Pulmonary artery endothelial cell (primary cell): Measurements from ENCODE around the gene RLF. TPM values are rescaled to one million over a fixed set of nuclear protein-coding genes. Genes with fewer than 3 reads are reported as not detected.

Source experiments
- DNase-seq: peaks from one replicate; pipeline ENCODE4 v3.0.0-alpha.2; 2011; ENCODE audit warnings: low read depth, low spot score
- total RNA-seq: library from RNA; depleted of rRNA; stranded (reverse); fragments of >200 nt; gene quantifications from 2 replicates; pipeline ENCODE4 v1.2.3, GENCODE V29; 2014

The RLF gene
- total RNA-seq: 20.6 and 23.6 TPM in 2 replicates

- DNase-seq: peak; percentile 75
These were observed at the start of gene RLF for GRCh38 chr1:40161125-40161887. Gene RLF, plus strand, starts transcription at chr1:40161387. Its CDS starts 13 bp downstream, at chr1:40161400.

GRCh38 chr1:40114400-40114799 lies 46.8 kb upstream of the RLF start:
- no peak for DNase-seq

GRCh38 chr1:40120128-40120527 lies 41.1 kb upstream of the RLF start:
- no peak for DNase-seq

- no peak for DNase-seq
These were observed 38.3 kb upstream of the RLF start for GRCh38 chr1:40122855-40123254.

- peak; percentile 29 for DNase-seq
These were observed 30.3 kb upstream of the RLF start for GRCh38 chr1:40130892-40131291.

- DNase-seq: no peak
These were observed 28.5 kb upstream of the RLF start for GRCh38 chr1:40132383-40133311.

- no peak for DNase-seq
These were observed 27.9 kb upstream of the RLF start for GRCh38 chr1:40133312-40133665.

- DNase-seq: no peak
These were observed 27.3 kb upstream of the RLF start for GRCh38 chr1:40133839-40134238.

- DNase-seq: no peak
These were observed 20.8 kb upstream of the RLF start for GRCh38 chr1:40140211-40140973.

GRCh38 chr1:40141878-40142535 lies 19.2 kb upstream of the RLF start:
- no peak for DNase-seq

- peak; percentile 37 for DNase-seq
These were observed 17.2 kb upstream of the RLF start for GRCh38 chr1:40143891-40144575.

GRCh38 chr1:40151457-40152079 lies 9.6 kb upstream of the RLF start:
- DNase-seq: no peak

- DNase-seq: no peak
These were observed 8.0 kb upstream of the RLF start for GRCh38 chr1:40153073-40153770.

- no peak for DNase-seq
These were observed 6.1 kb upstream of the RLF start for GRCh38 chr1:40155135-40155534.

- no peak for DNase-seq
These were observed 5.3 kb upstream of the RLF start for GRCh38 chr1:40155910-40156309.

GRCh38 chr1:40160806-40161124 lies 422 bp upstream of the RLF start:
- DNase-seq: no peak

GRCh38 chr1:40161888-40162397 lies 756 bp downstream of the RLF start:
- DNase-seq: no peak

- no peak for DNase-seq
These were observed 1.7 kb downstream of the RLF start for GRCh38 chr1:40162753-40163441.

GRCh38 chr1:40167317-40167716 lies 6.1 kb downstream of the RLF start:
- DNase-seq: no peak
